Measurements from ENCODE around the gene ALK.

ALK gene

DNA sequence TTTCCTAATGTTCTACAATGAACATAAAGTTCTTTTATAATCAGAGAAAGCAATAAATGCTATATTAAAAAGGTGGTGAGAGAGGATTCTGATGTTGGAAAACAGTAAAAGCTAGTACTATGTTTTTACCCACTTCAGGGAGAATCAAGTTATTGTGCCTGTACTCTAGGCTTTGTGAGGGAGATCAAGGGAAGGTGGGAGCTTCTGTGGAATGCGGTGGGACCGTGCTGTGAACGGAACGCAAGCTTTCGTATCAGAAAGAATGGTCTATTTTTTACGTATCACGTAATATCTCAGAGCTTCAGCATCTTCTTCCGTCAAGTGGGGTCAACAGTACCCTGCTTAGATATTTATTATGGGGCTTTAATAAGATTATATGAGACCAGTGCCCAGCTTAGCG, 613.0 kb downstream of the ALK start:
- Histone ChIP-seq H3K9ac (ENCODE audit: low read depth, low read length) (no peak overlapping the region), H3K4me3 (ENCODE audit: low read depth, low read length) (no peak overlapping the region), H3K27me3 (ENCODE audit: control insufficient read depth, insufficient read depth, low read length) (no peaks in the 10 kb centered on the region), H3K4me1 (ENCODE audit: control insufficient read depth, insufficient read depth, low read length) (no peaks in the 10 kb centered on the region), H3K36me3 (ENCODE audit: control insufficient read depth, insufficient read depth, low read length) (no peaks in the 10 kb centered on the region), H3K9me3 (ENCODE audit: control insufficient read depth, insufficient read depth, low read length) (no peaks in the 10 kb centered on the region)

DNA sequence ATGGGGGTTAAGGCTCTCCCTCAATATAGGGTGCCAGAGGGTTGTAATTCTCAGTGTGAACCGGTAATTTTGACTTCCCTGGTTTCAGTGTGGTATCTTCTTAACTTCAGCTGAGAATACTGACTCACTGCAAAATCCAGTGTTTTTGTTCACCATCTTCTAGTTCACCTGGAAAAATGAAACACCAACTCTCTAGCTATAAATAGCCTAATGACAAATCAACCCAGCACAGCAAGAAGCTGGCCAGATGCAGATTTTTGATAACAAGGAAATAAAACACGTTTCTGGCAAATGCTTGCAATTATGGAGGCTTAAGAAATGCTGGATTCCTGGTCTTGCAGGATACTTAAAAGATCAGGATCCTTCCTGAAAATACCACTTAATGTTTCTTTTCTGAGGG, 613.9 kb downstream of the ALK start:
- H3K27me3 ChIP-seq (ENCODE audit: control insufficient read depth, insufficient read depth, low read length), result no peaks in the 10 kb centered on the region
- H3K4me3 ChIP-seq (ENCODE audit: low read depth, low read length), result no peak overlapping the region
- H3K36me3 ChIP-seq (ENCODE audit: control insufficient read depth, insufficient read depth, low read length), result no peaks in the 10 kb centered on the region
- H3K9ac ChIP-seq (ENCODE audit: low read depth, low read length), result no peak overlapping the region
- no peaks in the 10 kb centered on the region for H3K9me3 ChIP-seq (ENCODE audit: control insufficient read depth, insufficient read depth, low read length)
- no peaks in the 10 kb centered on the region for H3K4me1 ChIP-seq (ENCODE audit: control insufficient read depth, insufficient read depth, low read length)

DNA sequence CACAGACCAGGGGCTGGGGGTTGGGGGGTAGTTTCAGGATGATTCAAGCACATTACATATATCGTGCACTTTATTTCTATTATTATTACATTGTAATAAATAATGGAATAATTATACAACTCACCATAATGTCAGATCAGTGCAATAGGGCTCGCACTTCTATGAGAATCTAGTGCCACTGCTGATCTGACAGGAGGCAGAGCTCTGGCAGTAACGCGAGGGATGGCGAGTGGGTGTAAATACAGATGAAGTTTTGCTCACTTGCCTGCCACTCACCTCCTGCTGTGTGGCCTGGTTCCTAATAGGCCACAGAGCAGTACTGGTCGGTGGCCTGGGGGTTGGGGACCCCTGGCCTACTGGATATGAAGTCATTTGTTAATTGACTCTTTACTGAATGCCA, 615.6 kb downstream of the ALK start:
- Histone ChIP-seq H3K9me3 (ENCODE audit: control insufficient read depth, insufficient read depth, low read length) (no peaks in the 10 kb centered on the region), H3K9ac (ENCODE audit: low read depth, low read length) (no peak overlapping the region), H3K4me3 (ENCODE audit: low read depth, low read length) (no peak overlapping the region), H3K36me3 (ENCODE audit: control insufficient read depth, insufficient read depth, low read length) (no peaks in the 10 kb centered on the region), H3K27me3 (ENCODE audit: control insufficient read depth, insufficient read depth, low read length) (no peaks in the 10 kb centered on the region), H3K4me1 (ENCODE audit: control insufficient read depth, insufficient read depth, low read length) (no peaks in the 10 kb centered on the region)

DNA sequence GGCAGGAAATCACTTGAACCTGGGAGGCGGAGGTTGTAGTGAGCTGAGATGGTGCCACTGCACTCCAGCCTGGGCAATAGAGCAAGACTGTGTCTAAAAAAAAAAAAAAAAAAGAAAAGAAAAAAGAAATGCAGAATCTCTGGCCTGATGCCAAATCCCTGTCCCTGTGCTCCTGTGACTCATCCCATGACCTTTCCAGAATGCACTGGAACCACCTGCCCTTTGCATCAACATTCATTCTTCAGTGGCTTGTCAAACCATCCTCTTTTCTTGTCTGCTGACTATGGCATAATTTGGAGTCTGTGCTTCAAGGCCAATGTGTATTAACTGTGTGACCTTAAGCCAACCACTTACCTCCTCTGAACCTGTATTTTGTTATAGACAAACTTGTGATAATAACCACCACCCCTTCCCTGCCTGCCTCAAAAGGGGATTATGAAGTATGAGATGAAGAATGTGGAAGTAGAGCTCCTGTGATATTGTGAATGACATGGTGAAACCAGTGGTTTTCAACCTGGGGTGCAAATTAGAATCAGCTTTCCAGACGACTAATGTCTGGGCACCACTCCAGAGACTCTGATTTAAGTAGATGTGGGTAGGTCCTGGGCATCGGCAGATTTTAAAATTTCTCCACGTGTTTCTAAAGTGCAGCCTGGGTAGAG, 616.9 kb downstream of the ALK start:
- no peaks in the 10 kb centered on the region for H3K36me3 ChIP-seq (ENCODE audit: control insufficient read depth, insufficient read depth, low read length)
- no peak overlapping the region for H3K9ac ChIP-seq (ENCODE audit: low read depth, low read length)
- H3K9me3 ChIP-seq (ENCODE audit: control insufficient read depth, insufficient read depth, low read length), result no peaks in the 10 kb centered on the region
- no peaks in the 10 kb centered on the region for H3K27me3 ChIP-seq (ENCODE audit: control insufficient read depth, insufficient read depth, low read length)
- no peaks in the 10 kb centered on the region for H3K4me1 ChIP-seq (ENCODE audit: control insufficient read depth, insufficient read depth, low read length)
- no peak overlapping the region for H3K4me3 ChIP-seq (ENCODE audit: low read depth, low read length)

DNA sequence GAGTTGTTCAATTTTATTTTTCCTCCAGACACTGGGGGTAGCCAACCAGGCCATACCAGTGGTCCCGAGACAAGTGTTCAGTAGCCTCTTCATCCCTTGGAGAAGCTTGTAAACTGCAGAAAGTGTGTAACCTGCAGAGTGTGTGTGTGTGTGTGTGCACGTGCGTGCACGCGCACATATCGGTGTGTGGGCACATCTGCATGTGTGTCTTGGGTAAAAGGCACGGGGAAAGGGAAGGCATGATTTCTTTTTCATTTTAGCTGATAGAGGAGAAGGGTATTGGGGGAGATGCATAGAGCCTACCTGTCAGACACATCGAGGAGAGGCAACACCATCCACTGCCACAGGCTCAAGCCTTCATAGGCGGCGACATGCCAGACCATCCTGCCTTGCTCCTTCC, 624.8 kb downstream of the ALK start:
- Histone ChIP-seq H3K36me3 (ENCODE audit: control insufficient read depth, insufficient read depth, low read length) (no peaks in the 10 kb centered on the region), H3K9ac (ENCODE audit: low read depth, low read length) (no peak overlapping the region), H3K4me3 (ENCODE audit: low read depth, low read length) (no peak overlapping the region), H3K27me3 (ENCODE audit: control insufficient read depth, insufficient read depth, low read length) (no peaks in the 10 kb centered on the region), H3K9me3 (ENCODE audit: control insufficient read depth, insufficient read depth, low read length) (no peaks in the 10 kb centered on the region), H3K4me1 (ENCODE audit: control insufficient read depth, insufficient read depth, low read length) (no peaks in the 10 kb centered on the region)

DNA sequence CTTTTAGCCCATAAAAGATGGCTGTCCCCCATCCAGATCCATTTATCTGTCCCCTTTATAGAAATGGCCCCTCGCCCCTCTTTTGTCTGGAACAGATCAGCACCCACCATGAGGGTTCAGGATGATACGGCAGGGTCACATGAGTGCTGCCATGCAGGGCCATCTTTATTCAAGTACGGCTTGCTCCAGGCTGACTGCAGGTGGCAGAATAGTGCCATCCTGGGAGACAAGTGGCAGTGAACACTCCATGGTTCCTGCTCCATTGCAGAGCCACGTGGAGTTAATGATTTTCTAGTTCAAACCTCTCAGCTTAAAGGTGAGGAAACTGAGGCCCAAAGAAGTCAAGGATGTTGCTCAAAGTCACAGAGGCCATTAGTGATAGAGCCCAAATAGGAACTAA, 625.5 kb downstream of the ALK start:
- no peak overlapping the region for H3K4me3 ChIP-seq (ENCODE audit: low read depth, low read length)
- no peaks in the 10 kb centered on the region for H3K27me3 ChIP-seq (ENCODE audit: control insufficient read depth, insufficient read depth, low read length)
- H3K36me3 ChIP-seq (ENCODE audit: control insufficient read depth, insufficient read depth, low read length), result no peaks in the 10 kb centered on the region
- H3K9ac ChIP-seq (ENCODE audit: low read depth, low read length), result no peak overlapping the region
- H3K4me1 ChIP-seq (ENCODE audit: control insufficient read depth, insufficient read depth, low read length), result no peaks in the 10 kb centered on the region
- H3K9me3 ChIP-seq (ENCODE audit: control insufficient read depth, insufficient read depth, low read length), result no peaks in the 10 kb centered on the region

DNA sequence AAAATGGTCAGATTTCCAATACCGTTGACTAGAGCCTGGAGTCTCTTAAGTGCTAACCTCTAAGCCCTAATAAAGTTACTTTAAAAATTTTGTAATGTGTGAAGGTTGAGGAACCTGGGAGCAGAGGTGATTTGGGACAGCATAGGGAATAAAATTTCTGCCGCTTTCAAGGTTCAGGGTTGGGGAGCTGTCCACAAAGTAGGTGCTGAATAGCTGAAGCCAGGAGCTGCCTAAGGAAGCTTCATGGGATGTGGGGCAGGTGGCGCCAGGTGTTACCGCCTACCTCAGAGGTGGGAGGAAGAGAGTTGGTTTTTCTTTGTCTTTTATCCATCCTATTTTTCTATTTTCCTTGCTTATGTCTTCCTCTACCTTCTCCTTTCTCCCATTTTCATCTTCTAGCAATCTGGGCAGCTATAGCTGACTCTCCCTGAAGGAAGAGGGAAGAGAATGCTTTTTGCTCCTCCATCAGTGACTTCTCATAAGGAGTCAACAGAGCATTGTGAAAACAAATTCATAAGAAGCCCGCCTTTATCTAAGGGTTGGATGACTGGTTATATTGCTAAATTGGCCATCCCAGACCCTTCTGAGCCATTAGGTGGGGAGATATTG, 627.5 kb downstream of the ALK start:
- no peaks in the 10 kb centered on the region for H3K9me3 ChIP-seq (ENCODE audit: control insufficient read depth, insufficient read depth, low read length)
- H3K4me3 ChIP-seq (ENCODE audit: low read depth, low read length), result no peak overlapping the region
- no peak overlapping the region for H3K9ac ChIP-seq (ENCODE audit: low read depth, low read length)
- H3K27me3 ChIP-seq (ENCODE audit: control insufficient read depth, insufficient read depth, low read length), result no peaks in the 10 kb centered on the region
- no peaks in the 10 kb centered on the region for H3K36me3 ChIP-seq (ENCODE audit: control insufficient read depth, insufficient read depth, low read length)
- no peaks in the 10 kb centered on the region for H3K4me1 ChIP-seq (ENCODE audit: control insufficient read depth, insufficient read depth, low read length)

DNA sequence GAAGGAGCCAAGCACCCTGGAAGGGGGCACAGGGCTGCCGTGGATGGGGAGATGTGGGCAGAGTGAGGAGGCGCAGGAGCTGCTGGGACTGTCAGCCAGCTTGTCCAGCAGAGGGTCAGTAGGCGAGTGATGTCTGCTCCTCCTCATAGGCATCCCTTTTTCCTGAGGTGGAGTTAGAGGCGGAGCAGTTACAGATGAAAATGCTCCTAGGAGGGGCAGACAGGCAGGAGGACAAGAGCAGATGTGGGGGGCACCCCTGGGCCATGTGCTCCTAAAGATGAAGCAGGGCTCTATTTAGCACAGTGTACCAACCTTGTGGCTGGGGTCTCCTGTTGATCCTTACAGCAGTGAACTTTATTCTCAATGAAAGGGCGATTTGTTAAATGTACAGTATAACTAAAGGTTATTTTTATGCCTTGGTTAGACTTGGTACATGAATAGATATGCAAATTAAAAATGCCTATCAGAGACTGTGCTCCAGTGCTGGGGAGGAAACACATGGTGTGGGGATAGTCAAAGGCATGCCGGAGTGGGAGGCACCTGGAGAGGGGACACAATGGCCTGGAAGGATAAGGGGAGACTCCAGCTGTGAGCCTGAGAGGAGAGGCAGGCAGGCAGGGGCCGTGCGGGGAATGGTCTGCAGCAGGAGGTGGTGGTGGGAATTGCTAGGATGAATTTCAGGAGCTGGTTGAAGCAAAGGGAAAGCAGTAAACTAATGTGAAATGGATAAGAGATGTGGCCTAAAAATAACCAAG, 630.9 kb downstream of the ALK start:
- Histone ChIP-seq H3K27me3 (ENCODE audit: control insufficient read depth, insufficient read depth, low read length) (no peaks in the 10 kb centered on the region), H3K9me3 (ENCODE audit: control insufficient read depth, insufficient read depth, low read length) (no peaks in the 10 kb centered on the region), H3K4me3 (ENCODE audit: low read depth, low read length) (no peak overlapping the region), H3K4me1 (ENCODE audit: control insufficient read depth, insufficient read depth, low read length) (no peaks in the 10 kb centered on the region), H3K36me3 (ENCODE audit: control insufficient read depth, insufficient read depth, low read length) (no peaks in the 10 kb centered on the region), H3K9ac (ENCODE audit: low read depth, low read length) (no peak overlapping the region)

DNA sequence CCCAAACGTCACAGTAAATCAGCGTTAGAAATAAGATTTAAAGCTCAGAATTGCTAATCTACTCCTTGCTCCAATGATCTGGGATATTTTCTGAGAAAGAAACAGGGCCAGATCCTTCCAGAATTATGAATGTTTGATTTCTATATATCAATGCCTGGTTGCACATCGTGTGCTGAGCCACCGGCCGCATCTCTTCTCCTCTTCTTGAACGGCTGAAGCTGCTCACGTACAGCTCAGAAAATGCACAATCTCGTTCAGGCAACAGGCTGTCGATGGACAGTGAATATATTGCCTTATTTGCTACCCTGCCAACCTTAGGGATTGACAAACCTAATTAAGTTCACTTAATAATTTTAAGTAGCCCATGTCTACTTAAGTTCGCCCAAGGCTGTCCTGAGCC, 636.7 kb downstream of the ALK start:
- no peak overlapping the region for H3K4me3 ChIP-seq (ENCODE audit: low read depth, low read length)
- H3K4me1 ChIP-seq (ENCODE audit: control insufficient read depth, insufficient read depth, low read length), result peaks cover 3% of the 10 kb centered on the region
- H3K27me3 ChIP-seq (ENCODE audit: control insufficient read depth, insufficient read depth, low read length), result no peaks in the 10 kb centered on the region
- no peaks in the 10 kb centered on the region for H3K36me3 ChIP-seq (ENCODE audit: control insufficient read depth, insufficient read depth, low read length)
- H3K9ac ChIP-seq (ENCODE audit: low read depth, low read length), result no peak overlapping the region
- no peaks in the 10 kb centered on the region for H3K9me3 ChIP-seq (ENCODE audit: control insufficient read depth, insufficient read depth, low read length)

DNA sequence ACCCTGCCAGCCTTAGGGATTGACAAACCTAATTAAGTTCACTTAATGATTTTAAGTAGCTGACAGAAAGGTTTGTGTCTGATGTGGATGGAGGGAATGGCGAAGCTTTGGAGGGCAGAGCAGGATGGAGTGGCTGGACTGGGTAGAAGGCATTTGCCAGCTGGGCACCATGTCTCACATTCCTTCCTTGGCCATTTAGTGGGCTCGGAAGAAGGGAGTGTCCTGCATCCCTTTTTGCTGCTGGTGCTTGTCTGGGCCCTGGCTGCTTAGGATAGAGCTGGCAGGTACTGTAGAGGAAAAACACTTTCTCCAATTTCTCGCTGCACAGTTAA, 639.5 kb downstream of the ALK start:
- Histone ChIP-seq H3K4me3 (ENCODE audit: low read depth, low read length) (no peak overlapping the region), H3K27me3 (ENCODE audit: control insufficient read depth, insufficient read depth, low read length) (no peaks in the 10 kb centered on the region), H3K36me3 (ENCODE audit: control insufficient read depth, insufficient read depth, low read length) (no peaks in the 10 kb centered on the region), H3K9me3 (ENCODE audit: control insufficient read depth, insufficient read depth, low read length) (no peaks in the 10 kb centered on the region), H3K9ac (ENCODE audit: low read depth, low read length) (no peak overlapping the region), H3K4me1 (ENCODE audit: control insufficient read depth, insufficient read depth, low read length) (peaks cover 3% of the 10 kb centered on the region)

DNA sequence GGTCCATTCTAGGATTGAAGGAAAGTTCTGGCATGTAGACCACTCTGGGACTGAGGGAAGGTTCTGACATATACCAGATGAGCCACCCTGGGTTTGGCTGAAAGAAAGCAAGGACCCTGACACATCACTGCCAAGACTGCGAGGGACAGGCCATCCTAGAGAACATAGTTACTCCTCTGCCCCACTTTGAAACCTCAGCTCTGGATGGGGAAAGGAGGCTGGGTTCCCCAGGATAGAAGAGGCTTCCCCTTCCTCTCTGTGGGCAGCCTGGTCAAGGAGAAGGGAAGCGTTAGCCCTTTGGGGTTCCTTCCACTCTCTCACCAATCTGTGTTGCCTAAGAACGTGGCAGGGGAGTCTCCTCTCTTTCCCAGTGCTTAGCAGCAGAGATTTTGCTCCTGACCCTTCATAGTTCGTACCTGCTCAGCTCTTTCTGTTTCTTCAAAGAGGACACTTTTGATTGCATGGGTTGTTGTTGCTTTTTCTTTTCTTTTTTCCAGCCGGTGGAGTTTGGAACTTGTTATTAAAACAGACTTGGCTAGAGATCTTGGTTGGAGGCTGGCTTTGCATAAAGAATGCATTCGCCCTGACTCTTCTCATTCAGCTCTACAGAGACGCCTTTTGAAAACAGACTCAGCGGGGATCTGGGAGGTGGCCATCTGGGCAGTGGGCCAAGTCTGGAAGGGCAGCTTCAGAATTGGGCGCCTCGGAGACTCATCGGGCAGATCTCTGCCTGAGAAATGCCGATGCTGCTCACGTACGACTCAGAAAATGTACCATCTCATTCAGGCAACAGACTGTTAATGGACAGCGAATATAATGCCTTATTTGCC, 640.1 kb downstream of the ALK start:
- Histone ChIP-seq H3K4me3 (ENCODE audit: low read depth, low read length) (no peak overlapping the region), H3K4me1 (ENCODE audit: control insufficient read depth, insufficient read depth, low read length) (peaks cover 3% of the 10 kb centered on the region), H3K27me3 (ENCODE audit: control insufficient read depth, insufficient read depth, low read length) (no peaks in the 10 kb centered on the region)

More for the DNA sequence above, 640.1 kb downstream of the ALK start:
- H3K9ac ChIP-seq (ENCODE audit: low read depth, low read length), result no peak overlapping the region
- no peaks in the 10 kb centered on the region for H3K36me3 ChIP-seq (ENCODE audit: control insufficient read depth, insufficient read depth, low read length)
- no peaks in the 10 kb centered on the region for H3K9me3 ChIP-seq (ENCODE audit: control insufficient read depth, insufficient read depth, low read length)

Data from iPS-15b (cell line).